HFFc6 (cell line): ENCODE measurements around the gene ARTN. TPM values are rescaled to one million over a fixed set of nuclear protein-coding genes. Genes with fewer than 3 reads are reported as not detected.

Experiments used
- DNase-seq: peaks from one replicate; pipeline ENCODE4 v3.0.0-alpha.2; 2018
- H3K27ac Mint-ChIP-seq: 2 replicates; pipeline ENCODE4 v1.8.0; 2020; ENCODE audit warnings: mild to moderate bottlenecking, mixed read lengths
- H3K27me3 Mint-ChIP-seq: 2 replicates; pipeline ENCODE4 v1.8.0; 2021; ENCODE audit warnings: mild to moderate bottlenecking, moderate library complexity, mixed read lengths; ENCODE audit not compliant: insufficient read depth
- H3K36me3 Mint-ChIP-seq: 2 replicates; pipeline ENCODE4 v1.8.0; 2021; ENCODE audit warnings: low read depth, mixed read lengths
- H3K4me1 Mint-ChIP-seq: 2 replicates; pipeline ENCODE4 v1.8.0; 2020; ENCODE audit warnings: low read depth, mixed read lengths
- H3K4me3 Mint-ChIP-seq: 2 replicates; pipeline ENCODE4 v1.8.0; 2020; ENCODE audit warnings: mild to moderate bottlenecking, moderate library complexity, mixed read lengths
- H3K9me3 Mint-ChIP-seq: 2 replicates; pipeline ENCODE4 v1.8.0; 2020; ENCODE audit warnings: mild to moderate bottlenecking, mixed read lengths
- CTCF ChIP-seq: fragments of 200-600 bp; sonication (generic); IDR thresholded peaks from 2 replicates; pipeline ENCODE4 v1.5.0; 2021; ENCODE audit warnings: antibody characterized with exemption, mild to moderate bottlenecking
- total RNA-seq, 6 experiments: library from RNA; stranded (reverse); fragmentation: NEBNext Ultra II Directional; extraction: Animal tissue kit (Norgen Biotek cat#: 25700); gene quantifications; 2 replicates in 1 of 6; 3 replicates in 5 of 6; pipeline ENCODE4 v1.2.3, GENCODE V29; 2021

The ARTN gene
- total RNA-seq, 6 experiments from 2014 or later, result 0.14 to 0.61 (median 0.37) TPM

- H3K9me3 Mint-ChIP-seq, result no peaks in the 10 kb centered on the region
- DNase-seq, result no peak
- H3K27me3 Mint-ChIP-seq, result peaks cover 3% of the 10 kb centered on the region; the same call in 1 of the 2 replicates
- H3K4me1 Mint-ChIP-seq, result peaks cover 12% of the 10 kb centered on the region
- H3K36me3 Mint-ChIP-seq, result no peaks in the 10 kb centered on the region
- H3K27ac Mint-ChIP-seq, result no peak overlapping the region
- TF ChIP-seq CTCF, result no peak
- no peak overlapping the region for H3K4me3 Mint-ChIP-seq
Observed at GRCh38 chr1:43938383-43938782, 4.8 kb downstream of the ARTN start.

DNA sequence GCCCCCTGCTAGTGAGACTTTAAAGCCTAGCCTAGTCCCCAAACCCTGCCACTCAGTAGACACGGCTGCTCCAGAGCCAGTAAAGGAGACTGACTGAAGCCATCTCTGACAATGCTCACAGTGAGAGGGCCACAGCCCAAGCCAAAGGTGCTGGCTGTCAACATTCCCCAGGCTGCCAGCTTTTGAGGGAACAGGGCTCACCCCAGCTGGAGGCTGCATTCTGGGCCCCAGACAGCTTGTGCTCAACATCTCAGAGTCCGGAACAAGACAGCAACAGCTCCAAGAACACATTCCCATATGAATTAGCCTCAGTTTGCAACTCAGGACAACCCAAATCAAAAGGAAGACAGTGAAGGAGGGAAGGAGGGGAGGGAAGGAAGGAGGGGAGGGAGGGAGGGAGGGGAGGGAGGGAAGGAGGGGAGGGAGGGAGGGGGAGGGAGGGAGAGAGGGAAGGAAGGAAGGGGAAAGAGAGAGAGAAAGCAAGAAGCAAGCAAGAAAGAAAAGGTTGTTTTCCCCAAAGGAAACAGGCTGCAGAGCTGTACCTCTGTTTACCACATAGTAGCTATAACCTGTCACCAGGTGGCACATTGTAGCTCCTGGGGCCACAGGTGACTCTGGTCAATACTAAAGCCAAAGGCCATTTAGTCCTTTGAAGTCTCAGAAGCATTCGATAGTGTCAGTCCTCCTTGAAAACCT is 5.4 kb downstream of the ARTN start:
- Mint-ChIP-seq H3K9me3 (no peaks in the 10 kb centered on the region), H3K36me3 (no peaks in the 10 kb centered on the region), H3K27me3 (peaks cover 3% of the 10 kb centered on the region; the same call in 1 of the 2 replicates), H3K4me3 (no peak overlapping the region), H3K4me1 (peaks cover 7% of the 10 kb centered on the region), H3K27ac (no peak overlapping the region)
- DNase-seq, result no peak
- no peak for TF ChIP-seq CTCF

DNA sequence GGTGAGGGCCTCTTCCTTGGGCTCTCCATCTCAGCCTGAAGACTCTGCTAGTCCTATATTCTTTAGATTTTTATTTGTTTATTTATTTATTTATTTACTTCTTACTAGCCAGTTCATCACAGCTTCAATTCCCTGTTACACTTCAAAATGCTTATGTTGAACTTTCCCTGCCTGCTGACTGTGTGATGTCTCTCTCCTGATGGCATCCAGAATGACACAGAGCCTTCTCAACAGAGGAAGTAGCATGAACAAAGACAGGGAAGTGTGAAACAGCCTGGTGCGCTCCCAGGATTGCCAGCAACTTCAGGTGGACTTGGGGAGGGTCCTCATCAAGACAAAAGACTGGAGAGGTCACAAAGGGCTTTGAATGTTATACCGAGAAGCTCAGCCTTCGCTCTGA is 8.8 kb downstream of the ARTN start:
- no peak for TF ChIP-seq CTCF
- H3K27ac Mint-ChIP-seq, result no peak overlapping the region

DNA sequence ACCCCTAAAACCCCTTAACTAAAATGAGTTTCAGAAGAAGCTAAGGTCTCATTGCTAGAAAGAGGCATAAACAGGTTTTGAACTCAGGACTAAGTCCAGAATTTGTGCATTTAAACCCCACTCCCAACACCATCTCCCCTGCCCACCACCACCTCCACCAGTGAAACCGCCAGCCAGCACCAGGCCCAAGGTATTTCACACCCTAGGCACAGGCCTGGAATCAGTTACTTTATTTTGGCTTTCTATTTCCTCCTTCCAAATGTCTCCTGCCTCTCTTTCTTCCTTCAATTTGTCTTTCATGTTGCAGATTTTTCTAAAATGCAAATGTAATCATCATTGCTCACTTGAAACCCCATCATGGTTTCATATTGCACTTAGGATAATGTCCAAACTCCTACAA is 11.3 kb downstream of the ARTN start:
- Mint-ChIP-seq H3K36me3 (no peaks in the 10 kb centered on the region), H3K27me3 (no peaks in the 10 kb centered on the region), H3K4me3 (no peak overlapping the region), H3K4me1 (peaks cover 34% of the 10 kb centered on the region), H3K27ac (no peak overlapping the region), H3K9me3 (no peaks in the 10 kb centered on the region)
- DNase-seq, result no peak
- no peak for TF ChIP-seq CTCF

More for the DNA sequence above, 8.8 kb downstream of the ARTN start:
- Mint-ChIP-seq H3K4me3 (no peak overlapping the region), H3K27me3 (peaks cover 3% of the 10 kb centered on the region; the same call in 1 of the 2 replicates), H3K36me3 (no peaks in the 10 kb centered on the region), H3K4me1 (peaks cover 19% of the 10 kb centered on the region), H3K9me3 (no peaks in the 10 kb centered on the region)
- DNase-seq, result no peak

- H3K27me3 Mint-ChIP-seq, result no peaks in the 10 kb centered on the region
- H3K4me1 Mint-ChIP-seq, result peaks cover 41% of the 10 kb centered on the region
- H3K4me3 Mint-ChIP-seq, result peak overlapping the region; percentile 92
- H3K36me3 Mint-ChIP-seq, result peaks cover 8% of the 10 kb centered on the region
- no peaks in the 10 kb centered on the region for H3K9me3 Mint-ChIP-seq
- DNase-seq, result no peak
- peak overlapping the region; percentile 93 for H3K27ac Mint-ChIP-seq
- no peak for TF ChIP-seq CTCF
Observed at GRCh38 chr1:43945674-43946235, 12.2 kb downstream of the ARTN start.
